HG03432 (cell line): ENCODE data around the gene GUF1.

ENCODE experiments used
- ATAC-seq: cut with Tn5 transposase; IDR thresholded peaks from one replicate; pipeline ENCODE4 v1.9.1; 2021; ENCODE audit warnings: mild to moderate bottlenecking, moderate library complexity; ENCODE audit not compliant: unreplicated experiment

GUF1 gene, protein sequence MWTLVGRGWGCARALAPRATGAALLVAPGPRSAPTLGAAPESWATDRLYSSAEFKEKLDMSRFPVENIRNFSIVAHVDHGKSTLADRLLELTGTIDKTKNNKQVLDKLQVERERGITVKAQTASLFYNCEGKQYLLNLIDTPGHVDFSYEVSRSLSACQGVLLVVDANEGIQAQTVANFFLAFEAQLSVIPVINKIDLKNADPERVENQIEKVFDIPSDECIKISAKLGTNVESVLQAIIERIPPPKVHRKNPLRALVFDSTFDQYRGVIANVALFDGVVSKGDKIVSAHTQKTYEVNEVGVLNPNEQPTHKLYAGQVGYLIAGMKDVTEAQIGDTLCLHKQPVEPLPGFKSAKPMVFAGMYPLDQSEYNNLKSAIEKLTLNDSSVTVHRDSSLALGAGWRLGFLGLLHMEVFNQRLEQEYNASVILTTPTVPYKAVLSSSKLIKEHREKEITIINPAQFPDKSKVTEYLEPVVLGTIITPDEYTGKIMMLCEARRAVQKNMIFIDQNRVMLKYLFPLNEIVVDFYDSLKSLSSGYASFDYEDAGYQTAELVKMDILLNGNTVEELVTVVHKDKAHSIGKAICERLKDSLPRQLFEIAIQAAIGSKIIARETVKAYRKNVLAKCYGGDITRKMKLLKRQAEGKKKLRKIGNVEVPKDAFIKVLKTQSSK

DNA sequence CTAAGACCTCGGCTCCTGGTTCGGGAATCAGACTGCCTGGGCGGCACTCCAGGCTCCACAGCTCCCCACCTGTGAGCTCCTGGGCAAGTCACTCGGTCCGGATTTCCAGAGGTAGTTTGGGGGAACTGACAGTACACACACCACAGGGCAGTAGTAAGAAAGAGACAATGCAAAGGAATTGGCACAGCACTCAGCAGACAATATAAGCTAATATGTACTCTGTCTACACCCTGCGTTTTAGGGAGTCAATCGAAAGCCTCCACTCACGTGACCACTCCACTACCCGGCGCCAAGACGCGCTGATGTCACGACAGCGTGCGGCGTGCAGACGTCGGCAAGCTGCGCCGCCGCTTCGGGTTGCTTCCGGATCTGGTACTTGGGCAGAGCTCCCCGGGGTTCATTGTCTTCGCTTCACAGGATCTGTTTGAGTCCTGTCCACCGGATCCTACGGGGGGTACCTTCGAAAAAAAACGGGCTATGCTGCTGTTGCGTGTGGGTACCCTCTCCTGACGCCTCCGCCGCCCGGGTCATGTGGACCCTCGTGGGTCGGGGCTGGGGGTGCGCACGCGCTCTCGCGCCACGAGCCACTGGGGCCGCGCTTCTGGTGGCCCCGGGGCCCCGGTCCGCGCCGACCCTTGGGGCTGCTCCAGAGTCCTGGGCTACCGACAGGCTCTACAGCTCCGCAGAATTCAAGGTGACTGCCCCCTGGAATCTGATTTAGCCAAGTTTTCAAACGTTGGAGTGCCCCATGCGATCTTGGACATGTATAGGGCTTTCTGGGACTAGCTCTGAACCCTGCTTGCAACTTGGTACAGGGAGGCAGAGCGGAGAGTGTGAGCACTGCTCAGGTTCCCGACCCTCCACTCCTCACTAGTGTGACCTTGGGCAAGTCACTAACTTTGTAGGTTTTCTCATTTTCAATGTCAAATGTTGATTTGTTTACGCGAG lies at the start of gene GUF1:
Gene GUF1 (plus strand): TSS at position 327 of the 948 bp plus-strand sequence. CDS start 203 bp downstream, at position 530.
- ATAC-seq: peak; percentile 97

GRCh38 chr4:44629280-44629866 lies 48.8 kb upstream of the GUF1 start:
- ATAC-seq: peak; percentile 99

DNA sequence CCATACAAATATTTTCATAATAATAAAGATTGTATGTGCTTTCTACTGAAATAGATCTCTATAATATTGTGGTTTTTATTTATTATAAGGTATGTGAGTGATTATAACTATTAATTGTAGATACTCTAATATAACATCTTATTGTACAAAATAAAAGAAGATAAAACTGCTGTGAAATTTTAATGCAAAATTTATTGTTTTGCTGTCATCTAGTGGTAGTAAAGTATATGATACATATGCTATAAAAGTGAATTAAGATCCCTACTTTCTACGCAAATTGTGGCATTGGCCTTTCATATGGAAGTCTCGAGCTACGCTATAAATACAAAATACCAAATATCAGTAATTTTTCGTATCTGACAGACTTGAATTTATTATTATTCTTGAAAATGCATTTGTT lies 46.1 kb upstream of the GUF1 start:
- no peak for ATAC-seq

DNA sequence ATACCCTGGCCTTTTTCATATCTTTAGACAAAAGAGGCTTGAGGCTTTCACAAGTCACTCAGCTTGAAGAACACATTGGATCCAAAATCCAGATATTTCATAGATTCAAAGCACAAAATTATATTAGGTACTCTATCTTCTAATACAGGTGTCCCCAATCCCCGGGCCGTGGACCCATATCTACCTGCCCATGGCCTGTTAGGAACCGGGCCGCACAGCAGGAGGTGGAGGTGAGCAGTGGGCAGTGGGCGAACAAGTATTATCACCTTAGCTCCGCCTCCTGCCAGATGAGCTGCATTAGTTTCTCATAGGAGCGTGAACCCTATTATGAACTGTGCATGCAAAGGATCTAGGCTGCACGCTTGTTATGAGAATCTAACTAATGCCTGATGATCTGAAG lies 45.5 kb upstream of the GUF1 start:
- no peak for ATAC-seq

GRCh38 chr4:44638091-44638490 lies 40.1 kb upstream of the GUF1 start:
- no peak for ATAC-seq

GRCh38 chr4:44646151-44646550 lies 32.1 kb upstream of the GUF1 start:
- ATAC-seq: no peak

DNA sequence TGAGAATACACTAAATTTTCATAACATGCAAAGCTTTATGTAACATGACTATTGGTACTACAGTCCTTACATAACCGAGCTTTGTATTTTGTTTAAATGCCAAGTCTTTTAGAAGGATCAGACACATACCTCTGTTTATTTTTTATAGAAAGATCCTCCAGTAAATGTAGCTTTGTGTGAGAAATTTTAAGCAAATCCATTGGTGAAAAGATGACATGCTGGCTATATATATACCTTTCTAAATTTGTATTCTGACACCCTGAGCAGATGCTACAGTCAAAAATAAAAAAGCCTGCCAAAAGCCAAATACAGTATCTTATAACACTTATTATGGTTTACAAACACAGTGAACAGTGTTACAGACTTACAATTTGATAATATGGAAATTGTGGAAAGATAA lies 26.8 kb upstream of the GUF1 start, which contains the start of gene YIPF7:
Gene YIPF7 (minus strand): TSS at position 201 of the 400 bp plus-strand sequence. CDS start 1,525 bp downstream, outside the sequence.
- no peak for ATAC-seq

- no peak for ATAC-seq
These were observed 26.2 kb upstream of the GUF1 start for GRCh38 chr4:44652002-44652401.

DNA sequence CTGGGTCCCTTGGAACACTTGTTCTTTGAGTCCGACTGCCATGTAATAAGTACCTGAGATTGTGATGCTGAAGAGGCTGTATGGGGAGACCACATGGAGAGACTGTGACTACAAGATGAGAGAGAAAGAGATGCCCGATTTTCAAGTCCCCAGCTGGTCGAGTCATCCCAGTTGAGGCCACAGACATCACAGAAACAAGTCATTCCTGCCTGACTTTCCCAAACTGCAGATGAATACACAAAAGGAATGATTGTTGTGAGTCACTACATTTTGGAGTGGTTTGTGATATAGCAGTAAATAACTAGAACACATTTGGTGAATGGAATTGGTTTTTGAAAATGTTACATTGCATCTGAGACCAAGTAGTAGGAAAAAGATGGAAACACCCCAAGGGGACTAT lies 17.8 kb upstream of the GUF1 start:
- ATAC-seq: no peak

DNA sequence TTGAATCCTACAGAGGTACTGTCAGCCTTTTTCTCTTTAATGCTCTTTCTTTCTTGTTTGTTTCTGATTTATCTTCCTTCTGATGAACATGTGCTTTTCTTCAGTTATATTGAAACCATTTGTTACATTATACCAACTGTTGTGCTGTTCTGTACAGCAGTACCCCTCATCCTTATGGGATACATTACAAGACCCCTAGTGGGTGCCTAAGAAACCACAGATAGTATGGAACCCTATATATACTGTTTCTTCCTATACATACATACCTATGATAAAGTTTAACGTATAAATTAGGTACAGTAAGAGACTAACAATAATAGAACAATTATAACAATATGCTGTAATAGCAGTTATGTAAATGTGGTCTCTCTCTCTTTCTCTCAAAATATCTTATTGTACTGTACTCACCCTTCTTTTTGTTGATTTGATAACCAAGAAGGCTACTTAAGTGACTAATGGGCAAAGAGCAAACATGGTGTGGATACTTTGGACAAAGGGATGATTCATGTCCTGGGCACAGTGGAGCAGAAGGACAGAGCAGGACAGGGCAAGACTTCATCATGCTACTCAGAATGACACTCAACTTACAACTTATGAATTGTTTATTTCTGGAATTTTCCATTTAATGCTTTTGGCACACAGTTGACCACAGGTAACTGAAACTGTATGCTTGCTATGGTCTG lies 16.1 kb upstream of the GUF1 start:
- ATAC-seq: no peak

DNA sequence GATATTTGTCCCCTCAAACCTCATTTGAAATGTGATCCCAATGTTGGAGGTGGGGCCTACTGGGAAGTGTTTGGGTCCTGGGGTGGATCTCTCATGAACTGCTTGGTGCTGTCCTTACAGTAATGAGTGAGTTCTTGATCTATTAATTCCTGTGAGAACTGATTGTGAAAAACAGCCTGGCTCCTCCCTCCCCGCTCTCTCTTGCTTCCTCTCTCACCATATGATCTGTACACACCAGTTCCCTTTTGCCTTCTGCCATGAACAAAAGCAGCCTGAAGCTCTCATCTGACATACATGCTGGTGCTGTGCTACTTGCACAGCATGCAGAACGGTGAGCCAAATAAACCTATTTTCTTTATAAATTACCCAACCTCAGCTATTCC lies 15.6 kb upstream of the GUF1 start:
- ATAC-seq: peak; percentile 58

DNA sequence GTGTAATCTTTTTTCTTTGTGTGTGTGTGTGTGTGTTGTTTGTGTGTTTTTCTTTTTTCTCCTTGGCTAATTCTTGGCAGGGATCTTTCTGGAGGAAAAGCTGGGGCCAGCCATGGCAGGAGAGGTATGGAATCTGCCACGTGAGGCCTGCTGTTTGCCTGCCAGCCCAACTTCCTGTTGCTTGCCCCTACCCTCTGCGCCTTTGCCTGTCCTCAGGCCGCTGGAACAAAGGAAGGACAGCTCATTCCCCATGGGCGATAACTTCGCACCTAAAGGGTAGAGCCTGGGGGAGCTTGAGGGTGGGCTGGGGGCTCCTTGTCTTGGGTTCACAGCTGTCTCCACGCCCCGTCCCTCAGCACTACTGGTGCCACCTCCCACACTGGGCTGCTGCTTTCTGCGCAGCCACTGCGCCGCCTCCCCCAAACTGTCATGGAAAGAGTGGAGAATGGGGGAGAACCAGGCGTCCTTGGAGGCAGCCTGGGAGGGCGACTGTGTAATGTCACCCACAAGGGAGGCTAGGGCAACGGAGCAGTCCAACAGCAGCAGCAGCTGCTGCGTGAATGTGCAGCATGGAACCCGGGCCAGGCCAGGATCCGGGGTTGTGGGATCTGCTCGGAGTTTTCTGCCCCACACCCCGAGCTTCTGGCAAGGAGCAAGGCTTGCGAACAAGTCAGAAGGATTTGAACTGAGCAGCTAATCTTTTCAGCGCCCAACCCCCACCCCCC lies 14.5 kb upstream of the GUF1 start:
- ATAC-seq: no peak

DNA sequence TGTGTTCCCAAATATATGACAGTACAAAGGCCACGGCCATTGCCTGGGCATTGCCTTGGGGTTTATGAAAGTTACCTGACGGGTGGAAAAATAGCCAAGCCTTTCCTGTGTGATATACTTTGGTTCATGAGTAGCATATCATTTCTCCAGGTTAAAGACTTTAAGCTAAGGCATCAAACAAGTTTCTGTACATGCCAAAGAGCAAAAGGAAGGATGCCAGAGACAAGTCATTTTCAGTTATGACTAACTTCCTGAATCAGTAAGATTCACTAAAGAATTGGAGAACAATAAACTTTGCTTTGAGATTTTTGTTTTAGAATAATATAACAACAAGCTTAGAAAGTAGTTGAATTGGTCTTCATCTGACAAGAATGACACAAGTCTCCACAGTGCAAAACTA lies 9.7 kb upstream of the GUF1 start:
- ATAC-seq: no peak

GRCh38 chr4:44670506-44671199 lies 7.6 kb upstream of the GUF1 start:
- no peak for ATAC-seq

GRCh38 chr4:44671636-44672035 lies 6.6 kb upstream of the GUF1 start:
- no peak for ATAC-seq

DNA sequence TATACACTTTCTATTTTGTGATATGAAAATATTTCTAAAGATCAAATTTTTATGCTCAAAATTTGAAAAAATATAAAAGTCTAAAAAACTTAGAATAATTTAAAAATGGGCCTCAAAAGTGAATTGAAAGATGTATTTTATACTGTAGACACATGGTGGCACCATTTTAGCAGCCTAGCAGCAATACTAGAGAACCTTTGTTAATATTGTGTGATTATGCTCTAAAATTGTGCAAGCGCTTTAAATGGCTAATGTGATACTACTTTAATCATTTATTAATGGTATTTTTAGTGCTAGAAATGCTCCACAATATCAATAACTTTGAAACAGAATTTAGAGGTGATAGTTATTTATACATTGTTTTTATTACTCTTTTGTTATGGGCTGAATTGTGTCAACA lies 3.7 kb upstream of the GUF1 start:
- no peak for ATAC-seq

GRCh38 chr4:44675366-44675765 lies 2.9 kb upstream of the GUF1 start:
- no peak for ATAC-seq

- ATAC-seq: peak; percentile 2
These were observed 840 bp downstream of the GUF1 start for GRCh38 chr4:44679060-44679459.

GRCh38 chr4:44684648-44685047 lies 6.4 kb downstream of the GUF1 start:
- ATAC-seq: no peak
